ENCODE results near the gene LRRC3. TPM values are rescaled to one million over a fixed set of nuclear protein-coding genes. Genes with fewer than 3 reads are reported as not detected.

The LRRC3 gene
- total RNA-seq, 1 donor from 2014 or later = 2.1 TPM

GRCh38 chr21:44450402-44450801, 4.9 kb upstream of the LRRC3 start:
- ATAC-seq (no peak), DNase-seq (no peak)
- intact Hi-C loops (cut with micrococcal nuclease) = no loop called here

- DNase-seq (no peak), ATAC-seq (no peak)
- intact Hi-C loops (cut with micrococcal nuclease) = no loop called here
These were observed 4.3 kb upstream of the LRRC3 start for GRCh38 chr21:44450999-44451398.

DNA sequence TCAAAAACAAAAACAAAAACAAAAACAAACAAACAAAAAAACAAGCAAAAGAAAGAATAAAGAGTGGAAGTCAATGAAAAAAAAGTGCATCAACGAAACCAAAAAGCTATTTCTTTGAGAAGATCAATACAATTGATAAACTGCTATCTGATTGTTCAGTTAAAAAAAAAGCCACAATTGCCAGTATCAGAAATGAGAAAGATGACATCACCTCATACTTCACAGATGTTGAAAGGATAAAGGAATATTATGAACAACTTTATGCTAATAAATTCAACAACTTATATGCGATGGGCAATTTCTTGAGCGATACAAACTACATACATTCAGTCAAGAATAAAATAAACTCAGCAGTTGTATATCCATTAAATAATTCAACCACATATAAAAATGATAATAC, 2.2 kb upstream of the LRRC3 start:
- DNase-seq (no peak), ATAC-seq (no peak)
- intact Hi-C loops (cut with micrococcal nuclease) = no loop called here

- DNase-seq (no peak), ATAC-seq (no peak)
- intact Hi-C loops (cut with micrococcal nuclease) = no loop called here
These were observed 1.3 kb upstream of the LRRC3 start for GRCh38 chr21:44454058-44454457.

DNA sequence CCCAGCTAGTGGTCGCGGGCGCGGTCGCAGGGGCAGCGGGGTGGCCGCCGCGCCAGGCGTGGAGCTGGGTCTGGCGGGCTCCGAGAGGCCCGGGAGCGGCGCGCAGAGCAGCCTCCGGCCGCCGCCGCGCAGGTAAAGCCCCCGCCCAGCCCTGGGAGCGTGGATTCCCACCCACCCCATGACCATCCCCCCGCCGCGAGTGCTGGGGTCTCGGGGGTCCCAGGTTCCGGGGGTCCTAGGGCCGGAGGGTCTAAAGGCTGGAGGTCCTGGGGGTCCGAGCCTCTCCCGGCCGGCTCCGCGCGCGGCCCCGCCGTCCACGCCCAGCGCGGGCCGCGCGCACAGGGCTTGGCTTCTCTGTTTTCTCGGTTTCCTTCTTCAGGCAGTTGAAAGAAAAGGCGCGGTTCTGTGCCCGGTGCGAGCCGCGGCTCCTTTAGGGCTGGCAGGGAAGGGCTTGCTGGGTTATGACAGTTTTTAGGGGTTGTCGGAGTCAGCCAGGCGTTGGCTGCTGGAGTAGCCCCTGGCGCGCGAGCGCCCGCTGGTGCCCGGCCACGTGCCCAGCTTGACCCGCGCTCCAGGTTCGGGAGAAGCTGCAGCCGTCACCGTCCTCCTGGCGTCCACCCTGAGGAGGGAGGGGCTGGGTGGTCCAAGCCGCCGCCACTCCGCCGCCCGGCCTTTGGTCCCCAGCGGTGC, 359 bp downstream of the LRRC3 start:
- peak; percentile 78 for ATAC-seq
- peak; percentile 78 for DNase-seq
- intact Hi-C loops (cut with micrococcal nuclease) = no loop called here

GRCh38 chr21:44456214-44456914, 1.1 kb downstream of the LRRC3 start:
- intact Hi-C loops (cut with micrococcal nuclease) = no loop called here
- DNase-seq (peak; percentile 26), ATAC-seq (no peak)

GRCh38 chr21:44456915-44457736, 1.8 kb downstream of the LRRC3 start:
- DNase-seq = peak; percentile 28

DNA sequence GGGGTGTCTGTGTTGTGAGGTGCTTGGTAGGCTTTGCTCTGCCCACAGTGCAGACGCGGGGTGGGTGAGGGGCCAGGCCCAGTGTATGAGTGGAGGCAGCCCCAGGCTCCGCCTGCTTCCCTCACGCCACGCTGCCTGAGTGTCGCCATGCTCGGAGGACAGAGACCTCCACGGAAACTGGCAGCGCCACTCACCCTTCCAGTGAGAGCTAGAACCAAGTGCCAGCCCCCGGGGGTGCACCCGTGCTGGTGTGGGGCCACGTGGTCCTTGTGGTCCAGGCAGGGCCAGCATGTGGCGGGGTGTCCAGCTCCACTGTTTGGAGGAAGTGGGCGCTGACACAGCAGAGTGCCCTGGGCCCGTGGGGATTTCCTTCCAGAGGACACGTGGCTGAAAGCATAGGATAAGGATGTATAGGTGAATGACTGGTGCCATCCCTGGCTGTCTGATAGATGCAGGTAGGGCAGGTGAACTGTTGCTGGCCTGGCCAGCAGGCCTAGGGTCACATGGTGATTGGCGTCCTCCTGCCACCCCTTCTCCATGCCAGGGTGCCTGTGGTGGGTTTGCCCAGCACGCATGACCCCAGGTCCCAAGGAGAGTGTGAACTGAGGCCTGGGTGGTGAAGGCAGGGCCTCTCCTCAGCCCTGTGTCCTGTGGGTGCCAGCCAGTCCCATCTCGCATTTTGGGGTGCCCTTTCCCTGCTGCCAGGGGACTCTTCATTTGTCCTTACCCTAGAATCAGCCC, 3.8 kb downstream of the LRRC3 start:
- intact Hi-C loops (cut with micrococcal nuclease) = no loop called here
- ATAC-seq (no peak), DNase-seq (peak; percentile 23)

More at GRCh38 chr21:44456915-44457736, 1.8 kb downstream of the LRRC3 start:
- ATAC-seq = no peak
- intact Hi-C loops (cut with micrococcal nuclease) = no loop called here

GRCh38 chr21:44459712-44460440, 4.6 kb downstream of the LRRC3 start:
- intact Hi-C loops (cut with micrococcal nuclease) = no loop called here
- DNase-seq = no peak
- ATAC-seq = no peak

DNA sequence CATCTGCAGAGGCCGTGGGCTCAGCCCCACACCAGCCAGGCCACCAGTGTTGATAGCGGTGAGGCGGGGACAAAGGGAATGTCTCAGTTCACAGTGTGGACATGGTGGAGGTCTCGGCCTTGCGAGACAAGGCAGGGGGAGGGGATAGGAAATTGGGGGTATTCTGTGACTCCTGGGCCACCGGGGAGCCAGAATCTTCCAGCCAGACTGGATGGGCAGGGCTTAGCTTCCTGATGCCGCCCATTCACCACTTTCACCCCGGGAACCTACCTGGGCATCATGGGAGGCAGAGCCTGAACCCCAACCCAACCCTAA, 5.1 kb downstream of the LRRC3 start:
- ATAC-seq (no peak), DNase-seq (no peak)
- intact Hi-C loops (cut with micrococcal nuclease) = no loop called here

GRCh38 chr21:44461005-44461404, 5.7 kb downstream of the LRRC3 start:
- ATAC-seq = no peak

GRCh38 chr21:44461464-44462001, 6.2 kb downstream of the LRRC3 start:
- intact Hi-C loops (cut with micrococcal nuclease) = no loop called here
- peak; percentile 87 for ATAC-seq
- peak; percentile 64 for DNase-seq

More at GRCh38 chr21:44461005-44461404, 5.7 kb downstream of the LRRC3 start:
- peak; percentile 10 for DNase-seq
- intact Hi-C loops (cut with micrococcal nuclease) = no loop called here

DNA sequence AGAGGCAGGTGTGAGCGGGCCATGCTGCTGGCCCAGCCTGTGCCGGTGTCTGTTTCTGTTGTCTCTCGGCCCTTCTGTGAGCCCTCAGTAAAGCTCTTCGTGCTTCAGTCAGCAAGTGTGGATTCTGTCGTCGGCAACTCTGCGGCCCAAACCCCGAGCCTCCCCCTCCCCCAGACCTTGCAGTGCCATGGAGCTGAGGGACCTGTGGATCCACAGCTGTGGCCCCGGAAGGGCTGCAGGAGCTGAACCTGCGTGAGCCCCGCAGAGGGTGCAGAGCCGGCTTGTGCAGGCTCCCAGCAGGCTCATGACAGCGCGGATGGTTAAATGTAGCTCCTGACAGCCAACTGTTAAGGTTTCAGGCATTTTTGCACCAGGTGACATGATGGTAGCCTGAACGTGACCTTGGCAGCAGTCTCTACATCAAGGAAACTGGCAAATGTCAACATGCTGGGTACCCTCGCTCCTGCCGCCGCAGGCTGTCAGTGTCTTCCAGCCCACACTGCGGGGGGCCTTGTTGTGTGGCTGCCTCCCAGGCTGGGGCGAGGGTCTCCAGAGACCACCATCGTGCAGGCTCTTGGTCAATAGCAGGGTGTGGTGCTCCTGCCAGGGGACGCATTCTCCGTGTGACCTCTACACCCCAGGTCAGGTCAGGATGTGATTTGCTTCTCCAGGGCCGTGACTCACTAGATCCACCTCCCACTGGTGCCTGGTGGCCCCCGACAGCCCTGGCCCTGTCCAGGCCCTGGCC, 7.0 kb downstream of the LRRC3 start:
- ATAC-seq = no peak

GRCh38 chr21:44462834-44463200, 7.5 kb downstream of the LRRC3 start:
- intact Hi-C loops (cut with micrococcal nuclease) = no loop called here
- ATAC-seq = no peak
- peak; percentile 19 for DNase-seq

More for the DNA sequence above, 7.0 kb downstream of the LRRC3 start:
- peak; percentile 28 for DNase-seq
- intact Hi-C loops (cut with micrococcal nuclease) = no loop called here

DNA sequence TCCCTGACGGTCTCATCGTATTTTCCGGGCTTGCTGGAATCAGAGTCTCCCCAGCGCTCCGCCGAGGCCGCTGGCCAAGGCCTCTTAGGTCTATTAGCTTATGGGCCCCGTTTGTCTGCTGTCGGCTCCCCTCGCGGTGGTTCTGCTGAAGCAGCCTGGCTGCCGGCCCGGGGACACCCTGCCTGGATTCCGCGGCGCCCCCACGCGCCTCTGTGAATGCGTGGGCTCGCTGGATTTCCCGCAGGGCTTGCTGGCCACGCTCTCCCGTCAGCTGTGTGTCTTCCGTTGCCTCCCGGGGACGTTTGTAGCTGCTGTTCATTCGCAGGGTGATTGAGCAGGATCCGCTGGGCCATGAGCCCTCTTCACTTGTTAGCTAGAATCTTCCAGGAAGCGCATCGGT, 8.4 kb downstream of the LRRC3 start:
- DNase-seq = peak; percentile 56
- intact Hi-C loops (cut with micrococcal nuclease) = no loop called here
- ATAC-seq = no peak

DNA sequence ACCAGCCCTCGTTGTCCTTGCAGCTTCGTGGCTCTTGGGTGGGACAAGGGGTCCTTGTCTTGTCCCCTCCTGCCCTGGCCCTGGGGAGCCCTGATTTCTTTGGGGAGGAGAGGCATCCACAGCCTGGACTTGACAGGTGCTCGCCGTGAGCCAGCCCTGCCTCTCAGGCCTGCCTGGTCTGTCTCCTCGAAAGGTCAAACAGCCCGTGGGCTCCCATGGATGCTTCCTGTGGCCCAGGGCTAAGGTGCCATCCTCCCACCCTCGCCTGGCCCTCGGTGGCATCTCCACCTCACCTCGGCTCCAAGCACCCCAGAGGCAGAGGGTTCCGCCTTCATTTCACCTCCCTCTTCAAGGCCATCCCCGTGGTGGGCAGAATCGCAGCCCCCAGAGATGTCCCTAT, 9.0 kb downstream of the LRRC3 start:
- intact Hi-C loops (cut with micrococcal nuclease) = no loop called here
- ATAC-seq (no peak), DNase-seq (peak; percentile 12)

GRCh38 chr21:44466351-44466954, 11.1 kb downstream of the LRRC3 start:
- ATAC-seq = no peak
- intact Hi-C loops (cut with micrococcal nuclease) = no loop called here
- peak; percentile 18 for DNase-seq

Measured in left ventricle myocardium superior (tissue), 1 donor.